SK-N-SH (cell line): ENCODE results near the gene APOC3. TPM values are rescaled to one million over a fixed set of nuclear protein-coding genes. Genes with fewer than 3 reads are reported as not detected.

ENCODE experiments used
- CTCF ChIA-PET: fragments of 300-600, 350-600 bp; formaldehyde crosslinking; extraction: SDS; loops from one replicate; lab custom pipeline; 2021; lab: Yijun Ruan, JAX
- POLR2A ChIA-PET: fragments of 350-600 bp; sonication (Branson Sonifier 250); formaldehyde crosslinking; extraction: SDS; loops from one replicate; lab custom pipeline; 2020; ENCODE audit warnings: antibody characterized with exemption, inconsistent platforms; lab: Yijun Ruan, JAX
- DNase-seq: peaks from one replicate; pipeline ENCODE4 v3.0.0; 2012
- H2AFZ ChIP-seq: fragments of 200-600 bp; sonication (generic); 2 replicates; pipeline ENCODE4 v1.8.1; 2016; ENCODE audit warnings: antibody characterized with exemption, mild to moderate bottlenecking, low read depth
- H3F3A ChIP-seq: fragments of 200-600 bp; sonication (generic); replicated peaks from 2 replicates; pipeline ENCODE3; 2016; ENCODE audit warnings: antibody characterized with exemption, mild to moderate bottlenecking; ENCODE audit not compliant: insufficient read depth
- H3K27ac ChIP-seq, 2 experiments: fragments of 200-500 bp in 1 of 2; fragments of 200-600 bp in 1 of 2; sonication (Bioruptor generic) in 1 of 2; sonication (generic), shearing (Covaris generic) in 1 of 2; 2 replicates each; pipeline versions ENCODE4 v1.5.1 to v1.6.1; 2014 to 2016; ENCODE audit warnings: low read depth in 2 of 2, inconsistent platforms in 1 of 2, low read length in 1 of 2, mild to moderate bottlenecking in 1 of 2, mixed read lengths in 1 of 2
- H3K27me3 ChIP-seq: fragments of 200-600 bp; sonication (generic), shearing (Covaris generic); 2 replicates; pipeline ENCODE4 v1.6.1; 2016; ENCODE audit warnings: mixed run types; ENCODE audit not compliant: insufficient read depth
- H3K36me3 ChIP-seq, 2 experiments: fragments of 200-500 bp in 1 of 2; fragments of 200-600 bp in 1 of 2; sonication (Bioruptor generic) in 1 of 2; sonication (generic) in 1 of 2; replicated peaks in 1 of 2; 2 replicates each; pipeline versions ENCODE3 to v1.5.1; 2014 to 2016; ENCODE audit warnings: low read length in 1 of 2, mild to moderate bottlenecking in 1 of 2; ENCODE audit not compliant: insufficient read depth in 2 of 2, control insufficient read depth in 1 of 2
- H3K4me1 ChIP-seq, 2 experiments: fragments of 200-500 bp in 1 of 2; fragments of 200-600 bp in 1 of 2; sonication (Bioruptor generic) in 1 of 2; sonication (generic), shearing (Covaris generic) in 1 of 2; 2 replicates each; pipeline versions ENCODE4 v1.5.1 to v1.6.1; 2014 to 2016; ENCODE audit warnings: low read depth in 1 of 2, low read length in 1 of 2, mixed run types in 1 of 2; ENCODE audit not compliant: insufficient read depth in 2 of 2, control insufficient read depth in 1 of 2
- H3K4me2 ChIP-seq: fragments of 200-600 bp; sonication (generic), shearing (Covaris generic); 2 replicates; pipeline ENCODE4 v1.6.1; 2017; ENCODE audit warnings: mixed run types
- H3K4me3 ChIP-seq, 2 experiments: fragments of 200-500 bp in 1 of 2; fragments of 200-600 bp in 1 of 2; sonication (Bioruptor generic) in 1 of 2; sonication (generic), shearing (Covaris generic) in 1 of 2; 2 replicates each; pipeline versions ENCODE4 v1.5.1 to v1.8.1; 2014 to 2016; ENCODE audit warnings: low read depth in 2 of 2, inconsistent platforms in 1 of 2, low read length in 1 of 2, mild to moderate bottlenecking in 1 of 2, mixed read lengths in 1 of 2, moderate library complexity in 1 of 2
- H3K79me2 ChIP-seq: fragments of 200-600 bp; sonication (generic); 2 replicates; pipeline ENCODE4 v1.8.1; 2017; ENCODE audit warnings: mild to moderate bottlenecking; ENCODE audit not compliant: insufficient read depth
- H3K9ac ChIP-seq: fragments of 200-600 bp; sonication (generic); 2 replicates; pipeline ENCODE4 v1.6.1; 2017; ENCODE audit warnings: mixed run types
- H3K9me2 ChIP-seq: fragments of 200-600 bp; sonication (generic); 2 replicates; pipeline ENCODE4 v1.6.1; 2017; ENCODE audit warnings: mixed run types
- H3K9me3 ChIP-seq: fragments of 200-600 bp; sonication (generic); 2 replicates; pipeline ENCODE4 v1.6.1; 2017; ENCODE audit warnings: mixed run types, mild to moderate bottlenecking, moderate library complexity
- H4K20me1 ChIP-seq: fragments of 200-600 bp; sonication (generic); 2 replicates; pipeline ENCODE4 v1.6.1; 2017; ENCODE audit warnings: mild to moderate bottlenecking, mixed run types; ENCODE audit not compliant: insufficient read depth
- CTCF ChIP-seq: fragments of 200-600 bp; sonication (generic); IDR thresholded peaks from 2 replicates; pipeline ENCODE4 v1.6.1; 2017; ENCODE audit warnings: antibody characterized with exemption, mild to moderate bottlenecking, moderate library complexity
- ELF1 ChIP-seq: IDR thresholded peaks from 2 replicates; pipeline ENCODE4 v1.4.0; 2012
- EP300 ChIP-seq, 2 experiments: IDR thresholded peaks; 2 replicates each; pipeline versions ENCODE4 v1.4.0 to v1.6.1; 2012; ENCODE audit warnings: borderline replicate concordance in 1 of 2, low read depth in 1 of 2, low read length in 1 of 2
- FOXJ3 ChIP-seq: sonication (generic); formaldehyde crosslinking; IDR thresholded peaks from 2 replicates; pipeline ENCODE4 v1.5.1; 2020; ENCODE audit warnings: mild to moderate bottlenecking, missing genetic modification reagents
- GABPA ChIP-seq: IDR thresholded peaks from 2 replicates; pipeline ENCODE4 v1.4.0; 2012; ENCODE audit warnings: low read depth, mild to moderate bottlenecking
- GATA2 ChIP-seq: sonication (generic); formaldehyde crosslinking; IDR thresholded peaks from 2 replicates; pipeline ENCODE4 v1.5.0; 2020; ENCODE audit warnings: mild to moderate bottlenecking, missing genetic modification reagents
- MEF2A ChIP-seq: IDR thresholded peaks from 2 replicates; pipeline ENCODE4 v1.4.0; 2012; ENCODE audit warnings: low read depth, borderline replicate concordance
- NRF1 ChIP-seq: IDR thresholded peaks from 2 replicates; pipeline ENCODE4 v1.6.1; 2012; ENCODE audit warnings: low read depth, mild to moderate bottlenecking, low read length
- POLR2AphosphoS5 ChIP-seq: IDR thresholded peaks from 2 replicates; pipeline ENCODE4 v1.6.1; 2012; ENCODE audit warnings: low read depth, low read length
- RCOR1 ChIP-seq: fragments of 150-350 bp; IDR thresholded peaks from 2 replicates; pipeline ENCODE4 v1.6.1; 2017; ENCODE audit warnings: antibody characterized with exemption, low read length
- RFX5 ChIP-seq: IDR thresholded peaks from 2 replicates; pipeline ENCODE4 v1.6.1; 2012; ENCODE audit warnings: mild to moderate bottlenecking, improper control_type of control experiment, low read length
- RXRA ChIP-seq: IDR thresholded peaks from 2 replicates; pipeline ENCODE4 v1.4.0; 2012; ENCODE audit warnings: low read depth, mild to moderate bottlenecking, borderline replicate concordance
- SMC3 ChIP-seq: IDR thresholded peaks from 2 replicates; pipeline ENCODE4 v1.6.1; 2012; ENCODE audit warnings: low read depth, low read length, improper control_type of control experiment
- USF1 ChIP-seq: IDR thresholded peaks from 2 replicates; pipeline ENCODE4 v1.4.0; 2012; ENCODE audit warnings: low read depth, borderline replicate concordance
- YY1 ChIP-seq: IDR thresholded peaks from 2 replicates; pipeline ENCODE4 v1.4.0; 2012; ENCODE audit warnings: low read depth, mild to moderate bottlenecking
- WGBS: methylation state at CpG from one replicate; pipeline ENCODE4 v1.1.6; 2017; ENCODE audit warnings: low lambda C conversion rate; 5-methylcytosine and 5-hydroxymethylcytosine counted together
- polyA plus RNA-seq, 3 experiments: library from polyadenylated mRNA; depleted of rRNA; stranded (reverse); fragments of >200 nt; gene quantifications; 2 replicates each; pipeline ENCODE4 v1.2.3, GENCODE V29; 2012

Gene APOC3
- polyA plus RNA-seq, 1 of the 3 experiments (the other 2 are of a cell fraction) = not detected

GRCh38 chr11:116782728-116783127, 47.0 kb upstream of the APOC3 start:
- Histone ChIP-seq H3K36me3 (peaks cover 73 to 87% of the 10 kb centered on the region in 2 experiments), H3K9ac (no peak overlapping the region), H3K79me2 (peaks cover 27% of the 10 kb centered on the region), H3K27me3 (no peaks in the 10 kb centered on the region), H3K9me2 (no peaks in the 10 kb centered on the region), H4K20me1 (no peaks in the 10 kb centered on the region), H3K9me3 (no peaks in the 10 kb centered on the region), H3K27ac (no peak overlapping the region), H3K4me2 (no peak overlapping the region), H3K4me1 (peaks cover 0 to 8% of the 10 kb centered on the region in 2 experiments; a peak in 2 of 4 replicates), H2AFZ (no peak overlapping the region), H3K4me3 (no peak overlapping the region), H3F3A (peaks cover 3% of the 10 kb centered on the region)
- WGBS = 81% methylated on average over 4 of the region's 4 CpGs
- no peak for DNase-seq
- ChIA-PET POLR2A (no interaction called here), CTCF (interaction anchor here (0.6 to 1.1 kb wide), 2 partner anchors 53 to 70 kb away, joined by 3 read pairs; no protein-coding TSS in a partner anchor)
- no peak for TF ChIP-seq MEF2A

GRCh38 chr11:116786326-116786725, 43.4 kb upstream of the APOC3 start:
- ChIA-PET CTCF (interaction anchor here (0.8 to 11.4 kb wide), 9 partner anchors 9 to 440 kb away, joined by 3 to 268 read pairs (median 6); partner anchors contain the start of genes APOA4, APOC3 and SIK3), POLR2A (no interaction called here)
- H3K4me2 ChIP-seq = peak overlapping the region; percentile 88
- no peak overlapping the region for H2AFZ ChIP-seq
- TF ChIP-seq CTCF (no peak), YY1 (no peak), GABPA (no peak), POLR2AphosphoS5 (no peak), ELF1 (no peak), EP300 (IDR thresholded peaks at IDR 0.05; ENCODE audit: borderline replicate concordance in 1 of 2, low read depth in 1 of 2, low read length in 1 of 2) (no peak), FOXJ3 (CRISPR knock-in tag) (no peak), NRF1 (no peak), SMC3 (no peak)
- WGBS = 57% methylated on average over 2 of the region's 2 CpGs
- H4K20me1 ChIP-seq = no peaks in the 10 kb centered on the region
- no peak overlapping the region for H3K27ac ChIP-seq
- peaks cover 27% of the 10 kb centered on the region for H3K79me2 ChIP-seq
- H3K36me3 ChIP-seq = peaks cover 44 to 53% of the 10 kb centered on the region in 2 experiments
- peak overlapping the region in 1 of 2 experiments; percentile 93; a peak in 3 of 4 replicates for H3K4me3 ChIP-seq
- no peaks in the 10 kb centered on the region for H3K9me2 ChIP-seq
- H3F3A ChIP-seq = no peaks in the 10 kb centered on the region
- H3K27me3 ChIP-seq = no peaks in the 10 kb centered on the region
- 0 out of 2 replicates have a peak overlapping the region, but pooled peaks have one; percentile 90 for H3K9ac ChIP-seq
- peaks cover 0 to 16% of the 10 kb centered on the region in 2 experiments; a peak in 2 of 4 replicates for H3K4me1 ChIP-seq
- no peak for DNase-seq
- no peaks in the 10 kb centered on the region for H3K9me3 ChIP-seq

GRCh38 chr11:116786966-116787365, 42.7 kb upstream of the APOC3 start:
- TF ChIP-seq USF1 = no peak
- TF ChIP-seq RFX5 = no peak
- no peak for TF ChIP-seq RCOR1
- TF ChIP-seq RXRA = no peak
- TF ChIP-seq MEF2A = no peak
- no peak for TF ChIP-seq SMC3
- TF ChIP-seq YY1 = no peak
- no peak for TF ChIP-seq GATA2 (CRISPR knock-in tag)
- TF ChIP-seq FOXJ3 (CRISPR knock-in tag) = no peak
- Histone ChIP-seq H3K79me2 (peaks cover 27% of the 10 kb centered on the region), H3K9ac (peak overlapping the region; percentile 90), H3K9me3 (no peaks in the 10 kb centered on the region), H3K9me2 (no peaks in the 10 kb centered on the region), H2AFZ (peak overlapping the region; percentile 98; the same call in 1 of the 2 replicates), H3K4me1 (peaks cover 0 to 20% of the 10 kb centered on the region in 2 experiments; a peak in 2 of 4 replicates), H3K27me3 (no peaks in the 10 kb centered on the region), H3K4me2 (peak overlapping the region; percentile 88), H3F3A (no peaks in the 10 kb centered on the region), H3K4me3 (peak overlapping the region; percentile 75 to 93), H3K27ac (peak overlapping the region in 1 of 2 experiments; percentile 58; a peak in 2 of 4 replicates), H3K36me3 (peaks cover 42 to 48% of the 10 kb centered on the region in 2 experiments), H4K20me1 (no peaks in the 10 kb centered on the region)
- ChIA-PET CTCF (interaction anchor here (0.8 to 11.4 kb wide), 12 partner anchors 9 to 440 kb away, joined by 3 to 268 read pairs (median 6); partner anchors contain the start of genes APOA4, APOC3 and SIK3), POLR2A (interaction anchor here (1.3 to 1.7 kb wide), 2 partner anchors 13 to 357 kb away, joined by 4 to 8 read pairs; partner anchors contain the start of gene PAFAH1B2)
- DNase-seq = peak; percentile 27
- WGBS = 35% methylated on average over 5 of the region's 5 CpGs
